OCI-LY1 (cell line): ENCODE data around the gene CDKN2A.

Experiments used
- EZH2 ChIP-seq: fragments of 200-600 bp; sonication (generic), shearing (Covaris generic); IDR thresholded peaks from 2 replicates; pipeline ENCODE4 v1.8.0; 2017; ENCODE audit warnings: borderline replicate concordance, mixed run types, mild to moderate bottlenecking, antibody characterized with exemption, low read length, moderate library complexity, mixed read lengths
- TF ChIP-seq, protein P1 (sequence below): fragments of 200-600 bp; sonication (generic), shearing (Covaris generic); IDR thresholded peaks from 2 replicates; pipeline ENCODE4 v1.5.1; 2017; ENCODE audit warnings: mild to moderate bottlenecking, antibody characterized with exemption, low read length, moderate library complexity, mixed read lengths

DNA sequence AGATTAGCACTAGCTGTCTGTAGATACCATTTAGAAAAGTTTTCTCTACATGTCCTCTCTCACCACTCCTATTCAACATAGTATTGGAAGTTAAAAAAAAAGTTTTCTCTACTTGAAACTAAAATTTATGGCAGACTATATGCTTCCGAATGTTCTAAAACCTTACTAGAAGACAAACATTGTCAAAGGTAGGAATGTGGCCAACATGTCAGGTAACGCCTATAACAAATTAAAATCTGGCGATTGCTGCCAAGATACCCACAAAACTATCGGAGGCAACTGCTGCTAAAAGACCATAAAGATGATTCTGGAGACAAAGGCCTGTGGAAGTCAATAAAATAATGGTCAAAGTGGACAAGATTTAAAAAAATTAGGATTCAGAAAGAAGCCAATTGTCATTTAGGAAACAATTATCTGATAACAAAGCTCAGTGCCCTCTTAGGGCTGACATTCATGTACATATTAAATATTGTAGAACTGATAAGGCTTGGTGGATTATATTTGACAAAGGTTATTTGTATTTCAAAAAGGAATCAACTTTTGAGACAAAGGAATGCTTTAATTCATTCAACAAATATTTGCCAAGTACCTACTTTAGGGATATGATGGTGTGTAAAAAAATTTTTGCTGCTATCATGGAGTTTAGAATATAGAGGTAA is 52.7 kb downstream of the CDKN2A start:
- TF ChIP-seq, protein P1, sequence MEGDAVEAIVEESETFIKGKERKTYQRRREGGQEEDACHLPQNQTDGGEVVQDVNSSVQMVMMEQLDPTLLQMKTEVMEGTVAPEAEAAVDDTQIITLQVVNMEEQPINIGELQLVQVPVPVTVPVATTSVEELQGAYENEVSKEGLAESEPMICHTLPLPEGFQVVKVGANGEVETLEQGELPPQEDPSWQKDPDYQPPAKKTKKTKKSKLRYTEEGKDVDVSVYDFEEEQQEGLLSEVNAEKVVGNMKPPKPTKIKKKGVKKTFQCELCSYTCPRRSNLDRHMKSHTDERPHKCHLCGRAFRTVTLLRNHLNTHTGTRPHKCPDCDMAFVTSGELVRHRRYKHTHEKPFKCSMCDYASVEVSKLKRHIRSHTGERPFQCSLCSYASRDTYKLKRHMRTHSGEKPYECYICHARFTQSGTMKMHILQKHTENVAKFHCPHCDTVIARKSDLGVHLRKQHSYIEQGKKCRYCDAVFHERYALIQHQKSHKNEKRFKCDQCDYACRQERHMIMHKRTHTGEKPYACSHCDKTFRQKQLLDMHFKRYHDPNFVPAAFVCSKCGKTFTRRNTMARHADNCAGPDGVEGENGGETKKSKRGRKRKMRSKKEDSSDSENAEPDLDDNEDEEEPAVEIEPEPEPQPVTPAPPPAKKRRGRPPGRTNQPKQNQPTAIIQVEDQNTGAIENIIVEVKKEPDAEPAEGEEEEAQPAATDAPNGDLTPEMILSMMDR, result no peak
- no peak for TF ChIP-seq EZH2
